IMR-90 (cell line): Measurements from ENCODE around the gene CPOX.

Experiments used
- BHLHE40 ChIP-seq: fragments of 150-350 bp; IDR thresholded peaks from 2 replicates; pipeline ENCODE4 v1.6.1; 2016; ENCODE audit warnings: mild to moderate bottlenecking, low read depth, low read length
- CEBPB ChIP-seq: IDR thresholded peaks from 2 replicates; pipeline ENCODE4 v1.6.1; 2012; ENCODE audit warnings: low read depth, low read length, improper control_type of control experiment
- POLR2A ChIP-seq: IDR thresholded peaks from 2 replicates; pipeline ENCODE4 v1.6.1; 2012; ENCODE audit warnings: mild to moderate bottlenecking, low read depth, low read length
- RFX5 ChIP-seq: IDR thresholded peaks from 2 replicates; pipeline ENCODE4 v1.8.0; 2012; ENCODE audit warnings: low read depth, mild to moderate bottlenecking, low read length, moderate library complexity
- SMC3 ChIP-seq: fragments of 150-350 bp; IDR thresholded peaks from 2 replicates; pipeline ENCODE4 v1.6.1; 2016; ENCODE audit warnings: low read depth, mild to moderate bottlenecking, antibody characterized with exemption, low read length, moderate library complexity
- TF ChIP-seq, protein P1 (sequence below): conservative IDR thresholded peaks from 2 replicates; pipeline ENCODE4 v1.5.1; 2012; ENCODE audit warnings: mild to moderate bottlenecking, low read depth, low read length, improper control_type of control experiment

DNA sequence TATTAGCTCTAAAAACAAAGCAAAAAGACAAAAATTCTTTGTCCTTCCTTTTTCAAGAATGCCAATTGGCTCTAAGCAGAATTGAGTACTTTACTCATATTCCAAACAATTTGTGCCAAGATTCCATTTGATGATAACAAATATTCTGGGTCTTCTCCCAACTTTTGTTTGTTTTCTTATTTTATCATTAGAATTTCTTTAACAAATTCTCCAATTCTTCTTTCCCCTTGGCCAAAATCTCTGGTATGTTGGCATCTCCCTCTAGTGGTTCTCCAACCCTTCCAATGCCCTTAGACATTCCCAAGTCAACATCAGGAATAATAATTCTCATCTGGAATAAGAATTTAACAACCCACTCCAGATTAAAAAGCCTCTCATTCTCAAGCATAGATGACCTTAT is 5.3 kb downstream of the CPOX start:
- TF ChIP-seq BHLHE40 = no peak
- TF ChIP-seq POLR2A = no peak
- TF ChIP-seq, protein P1, sequence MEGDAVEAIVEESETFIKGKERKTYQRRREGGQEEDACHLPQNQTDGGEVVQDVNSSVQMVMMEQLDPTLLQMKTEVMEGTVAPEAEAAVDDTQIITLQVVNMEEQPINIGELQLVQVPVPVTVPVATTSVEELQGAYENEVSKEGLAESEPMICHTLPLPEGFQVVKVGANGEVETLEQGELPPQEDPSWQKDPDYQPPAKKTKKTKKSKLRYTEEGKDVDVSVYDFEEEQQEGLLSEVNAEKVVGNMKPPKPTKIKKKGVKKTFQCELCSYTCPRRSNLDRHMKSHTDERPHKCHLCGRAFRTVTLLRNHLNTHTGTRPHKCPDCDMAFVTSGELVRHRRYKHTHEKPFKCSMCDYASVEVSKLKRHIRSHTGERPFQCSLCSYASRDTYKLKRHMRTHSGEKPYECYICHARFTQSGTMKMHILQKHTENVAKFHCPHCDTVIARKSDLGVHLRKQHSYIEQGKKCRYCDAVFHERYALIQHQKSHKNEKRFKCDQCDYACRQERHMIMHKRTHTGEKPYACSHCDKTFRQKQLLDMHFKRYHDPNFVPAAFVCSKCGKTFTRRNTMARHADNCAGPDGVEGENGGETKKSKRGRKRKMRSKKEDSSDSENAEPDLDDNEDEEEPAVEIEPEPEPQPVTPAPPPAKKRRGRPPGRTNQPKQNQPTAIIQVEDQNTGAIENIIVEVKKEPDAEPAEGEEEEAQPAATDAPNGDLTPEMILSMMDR = peak; percentile 31
- TF ChIP-seq SMC3 = no peak
- TF ChIP-seq RFX5 = no peak
- TF ChIP-seq CEBPB = no peak
